HG03108 (cell line): ENCODE measurements around the gene TLE3.
A peak's percentile ranks its signal among the peaks of the same experiment; 100 is the strongest.
"Not testable (repeated sequence)": the region's sequence is repeated elsewhere in the genome, so short reads cannot be mapped to it uniquely, and the experiment has no call there.

ENCODE experiments used
- ATAC-seq: cut with Tn5 transposase; IDR thresholded peaks from one replicate; pipeline ENCODE4 v1.9.1; 2021; ENCODE audit warnings: moderate library complexity; ENCODE audit not compliant: unreplicated experiment

The TLE3 gene

GRCh38 chr15:70097321-70098152 is at the start of gene TLE3:
TSS of gene TLE3 (minus strand) at chr15:70097917. CDS start at chr15:70096798, 1,119 bp downstream.
- peak; percentile 48 for ATAC-seq

GRCh38 chr15:70147178-70147760 is 49.6 kb upstream of the TLE3 start:
- no peak for ATAC-seq

GRCh38 chr15:70146771-70147170 is 49.1 kb upstream of the TLE3 start:
- no peak for ATAC-seq

- ATAC-seq: no peak
Observed at GRCh38 chr15:70146162-70146561, 48.4 kb upstream of the TLE3 start.

- no peak for ATAC-seq
Observed at GRCh38 chr15:70145261-70145660, 47.5 kb upstream of the TLE3 start.

GRCh38 chr15:70142322-70143191 is 44.8 kb upstream of the TLE3 start:
- ATAC-seq: no peak

- no peak for ATAC-seq
Observed at GRCh38 chr15:70142072-70142321, 44.3 kb upstream of the TLE3 start.

GRCh38 chr15:70141376-70142071 is 43.8 kb upstream of the TLE3 start:
- ATAC-seq: no peak

- ATAC-seq: no peak
Observed at GRCh38 chr15:70140543-70141375, 43.0 kb upstream of the TLE3 start.

GRCh38 chr15:70140025-70140542 is 42.4 kb upstream of the TLE3 start:
- no peak for ATAC-seq

GRCh38 chr15:70137967-70138366 is 40.2 kb upstream of the TLE3 start:
- no peak for ATAC-seq

GRCh38 chr15:70137021-70137420 is 39.3 kb upstream of the TLE3 start:
- not testable (repeated sequence) for ATAC-seq

GRCh38 chr15:70133781-70134421 is 36.2 kb upstream of the TLE3 start:
- no peak for ATAC-seq

GRCh38 chr15:70133296-70133695 is 35.6 kb upstream of the TLE3 start:
- ATAC-seq: no peak

- ATAC-seq: no peak
Observed at GRCh38 chr15:70132571-70132970, 34.9 kb upstream of the TLE3 start.

GRCh38 chr15:70132139-70132538 is 34.4 kb upstream of the TLE3 start:
- ATAC-seq: no peak

- ATAC-seq: no peak
Observed at GRCh38 chr15:70128414-70129140, 30.9 kb upstream of the TLE3 start.

- ATAC-seq: no peak
Observed at GRCh38 chr15:70127770-70128413, 30.2 kb upstream of the TLE3 start.
